GM19438 (cell line): ENCODE results near the gene TSSK3.
"Not testable (repeated sequence)": the region's sequence is repeated elsewhere in the genome, so short reads cannot be mapped to it uniquely, and the experiment has no call there.

ENCODE experiments used
- ATAC-seq: cut with Tn5 transposase; IDR thresholded peaks from one replicate; pipeline ENCODE4 v1.9.1; 2021; ENCODE audit warnings: low read depth; ENCODE audit not compliant: unreplicated experiment

TSSK3 gene

DNA sequence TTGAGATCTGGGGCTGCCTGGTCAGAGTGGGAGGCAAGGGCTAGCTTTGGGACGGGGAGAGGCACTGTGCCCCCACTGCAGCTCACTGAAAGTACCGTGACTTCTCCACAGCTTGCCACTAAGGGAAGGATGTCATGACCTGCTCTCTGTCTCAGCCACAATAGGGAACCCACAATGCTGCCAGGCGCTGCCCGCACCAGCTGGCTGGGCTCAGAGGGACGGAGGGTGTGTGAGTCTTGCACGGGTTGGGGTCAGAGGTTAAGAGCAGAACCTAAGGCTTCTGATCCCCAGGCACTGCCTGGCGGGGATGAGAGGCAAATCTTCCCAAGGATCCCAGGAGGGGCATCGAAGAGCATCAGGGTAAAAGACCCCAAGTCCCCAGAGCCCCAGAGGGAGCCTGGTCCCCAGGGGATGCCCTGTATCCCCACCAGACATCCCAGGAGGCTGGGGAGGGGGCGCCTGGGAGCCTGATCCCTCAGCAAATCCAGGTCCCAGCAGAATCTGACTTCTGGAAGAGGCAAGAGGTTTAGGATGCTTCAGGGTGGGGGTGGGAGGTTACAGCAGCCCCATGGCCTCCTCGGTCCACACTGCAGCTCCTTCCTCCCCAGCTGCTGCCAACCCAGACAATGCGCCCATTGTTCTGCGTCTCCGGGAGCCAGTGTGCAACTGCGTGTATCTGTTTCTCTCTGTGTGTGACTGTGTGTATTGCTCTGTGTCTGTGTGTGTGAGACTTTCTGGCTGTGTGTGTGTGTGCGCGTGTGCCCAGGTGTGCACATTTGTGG is 24.3 kb upstream of the TSSK3 start:
- no peak for ATAC-seq

DNA sequence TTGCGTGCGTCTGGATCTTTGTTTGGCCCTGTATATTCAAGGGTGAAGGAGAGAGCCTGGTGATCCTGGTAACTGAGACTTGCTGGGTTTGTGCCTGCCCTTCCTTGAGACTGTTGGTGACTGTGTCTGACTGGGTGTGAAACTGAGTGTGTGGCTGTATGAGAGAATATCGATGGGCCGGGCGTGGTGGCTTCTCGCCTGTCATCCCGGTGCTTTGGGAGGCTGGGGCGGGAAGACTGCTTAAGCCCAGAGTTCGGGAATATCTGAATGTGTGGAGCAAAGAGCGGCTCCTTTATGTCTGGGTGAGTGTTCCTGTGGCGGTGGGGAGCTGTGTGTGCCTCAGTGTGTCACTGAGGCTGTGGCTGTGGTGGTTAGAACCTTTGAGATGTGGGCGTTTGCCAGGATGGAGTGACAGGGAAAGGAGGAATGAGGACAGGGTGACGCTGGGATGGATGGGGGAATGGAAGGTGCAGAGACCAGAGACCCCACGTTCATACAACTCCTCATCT is 23.6 kb upstream of the TSSK3 start:
- ATAC-seq = no peak

DNA sequence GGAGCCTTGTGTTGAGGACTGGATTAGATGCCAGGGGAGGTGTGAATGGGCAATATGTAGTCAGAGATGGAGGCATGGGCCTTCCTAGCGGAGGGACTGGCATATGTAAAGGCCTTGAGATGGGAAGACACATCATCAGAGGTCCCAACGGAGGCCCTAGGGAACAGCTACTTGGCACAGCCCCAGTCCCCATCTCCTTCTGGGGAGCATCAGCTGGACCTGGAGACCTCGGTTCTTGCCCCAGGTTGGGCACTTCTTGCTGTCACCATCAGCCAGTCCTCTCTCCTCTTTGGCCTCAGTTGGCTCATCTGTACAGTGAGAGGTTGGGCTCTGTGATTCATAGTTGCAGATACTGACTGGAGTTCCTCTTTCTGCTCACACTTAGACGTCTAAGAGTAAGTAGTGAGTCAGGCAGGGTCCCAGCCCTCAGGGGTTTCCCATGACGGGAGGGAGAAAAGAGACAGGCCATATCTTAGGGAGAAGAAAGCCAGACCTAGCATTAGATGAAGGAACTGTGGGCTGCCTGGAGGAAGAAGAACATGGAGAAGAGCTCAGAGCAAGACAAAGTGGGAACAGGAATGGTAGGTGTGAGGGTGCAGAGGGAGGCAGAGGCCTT is 22.9 kb upstream of the TSSK3 start:
- no peak for ATAC-seq

DNA sequence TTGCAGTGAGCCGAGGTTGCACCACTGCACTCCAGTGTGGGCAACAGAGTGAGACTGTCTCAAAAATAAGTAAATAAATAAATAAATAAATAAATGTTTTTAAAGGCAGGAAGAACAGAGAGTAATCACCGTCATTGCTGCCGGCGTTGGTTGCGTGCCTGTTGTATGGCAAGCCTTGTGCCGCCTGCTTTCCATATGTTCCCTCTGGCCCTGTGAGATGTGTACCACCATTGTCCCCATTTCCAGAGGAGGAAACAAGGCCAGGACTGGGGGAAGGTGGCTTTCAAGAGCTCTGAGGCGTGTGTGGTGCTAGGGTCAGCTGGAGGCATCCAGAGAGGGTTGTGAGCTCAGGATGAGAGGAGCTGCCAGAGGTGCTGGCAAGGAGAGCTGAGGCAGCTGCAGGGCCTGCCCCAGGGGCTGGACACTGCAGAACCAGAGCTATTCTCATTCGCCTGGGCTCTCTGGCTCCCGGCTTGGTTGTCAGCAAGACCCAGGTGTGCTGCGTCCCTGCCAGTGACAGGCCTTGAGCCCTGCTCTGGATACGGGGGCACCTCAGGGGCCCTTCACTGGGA is 21.1 kb upstream of the TSSK3 start:
- ATAC-seq = no peak

DNA sequence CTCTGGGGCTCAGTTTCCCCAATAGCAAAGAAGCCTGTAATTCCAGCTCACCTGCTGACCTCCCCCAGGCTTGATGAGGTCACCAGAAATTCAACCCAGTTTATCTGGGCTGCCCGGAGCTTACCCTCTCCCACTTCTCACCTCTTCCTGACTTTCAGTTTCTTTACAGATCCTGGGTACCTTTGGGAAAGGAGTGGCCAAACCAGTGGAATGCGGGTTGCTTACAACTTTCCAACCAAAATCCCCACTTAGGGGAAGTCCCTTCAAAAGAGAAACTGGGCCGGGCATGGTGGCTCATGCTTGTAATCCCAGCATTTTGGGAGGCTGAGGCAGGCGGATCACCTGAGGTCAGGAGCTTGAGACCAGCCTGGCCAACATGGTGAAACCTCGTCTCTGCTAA is 20.4 kb upstream of the TSSK3 start:
- no peak for ATAC-seq

DNA sequence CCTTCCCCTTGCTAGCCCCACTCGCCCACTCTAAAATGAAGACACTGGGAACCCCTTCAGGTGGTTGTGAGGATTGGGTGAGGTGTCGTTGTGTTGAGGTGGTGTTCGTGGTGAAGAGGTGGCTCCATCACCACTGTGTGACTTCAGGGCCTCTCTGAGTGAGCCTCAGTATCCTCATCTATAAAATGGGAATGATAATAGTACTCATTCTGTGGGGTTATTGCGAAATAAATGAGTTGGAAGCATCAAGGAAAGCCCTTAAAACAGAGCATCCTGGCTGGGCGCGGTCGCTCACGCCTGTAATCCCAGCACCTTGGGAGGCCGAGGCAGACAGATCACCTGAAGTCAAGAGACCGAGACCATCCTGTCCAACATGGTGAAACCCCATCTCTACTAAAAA is 19.6 kb upstream of the TSSK3 start:
- ATAC-seq = no peak

DNA sequence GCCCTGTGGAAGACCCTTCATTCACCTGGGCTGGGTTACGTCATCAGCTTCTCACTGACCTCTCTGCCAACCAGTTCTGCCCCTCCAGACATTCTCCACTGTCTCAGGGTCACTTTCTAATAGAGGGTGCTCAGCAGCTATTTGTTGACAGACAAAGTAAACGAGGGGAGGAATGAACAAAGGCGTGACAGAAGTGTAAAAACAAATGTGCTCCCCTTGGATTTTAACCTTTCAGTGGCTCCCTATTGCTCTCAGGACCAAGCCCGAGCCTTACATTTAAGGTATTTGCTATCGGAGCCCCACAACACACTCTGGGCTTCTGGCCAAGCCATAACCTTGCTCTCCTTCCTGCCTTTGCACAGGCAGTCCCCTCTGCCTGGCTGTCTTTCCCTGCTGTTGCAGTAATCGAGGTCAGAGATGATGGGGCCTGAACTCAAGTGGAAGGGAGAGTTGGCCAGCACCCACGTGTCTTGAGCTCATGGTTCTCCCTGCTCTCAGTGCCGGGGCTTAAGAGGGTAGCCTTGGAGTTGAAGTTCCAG is 17.0 kb upstream of the TSSK3 start:
- ATAC-seq = no peak

DNA sequence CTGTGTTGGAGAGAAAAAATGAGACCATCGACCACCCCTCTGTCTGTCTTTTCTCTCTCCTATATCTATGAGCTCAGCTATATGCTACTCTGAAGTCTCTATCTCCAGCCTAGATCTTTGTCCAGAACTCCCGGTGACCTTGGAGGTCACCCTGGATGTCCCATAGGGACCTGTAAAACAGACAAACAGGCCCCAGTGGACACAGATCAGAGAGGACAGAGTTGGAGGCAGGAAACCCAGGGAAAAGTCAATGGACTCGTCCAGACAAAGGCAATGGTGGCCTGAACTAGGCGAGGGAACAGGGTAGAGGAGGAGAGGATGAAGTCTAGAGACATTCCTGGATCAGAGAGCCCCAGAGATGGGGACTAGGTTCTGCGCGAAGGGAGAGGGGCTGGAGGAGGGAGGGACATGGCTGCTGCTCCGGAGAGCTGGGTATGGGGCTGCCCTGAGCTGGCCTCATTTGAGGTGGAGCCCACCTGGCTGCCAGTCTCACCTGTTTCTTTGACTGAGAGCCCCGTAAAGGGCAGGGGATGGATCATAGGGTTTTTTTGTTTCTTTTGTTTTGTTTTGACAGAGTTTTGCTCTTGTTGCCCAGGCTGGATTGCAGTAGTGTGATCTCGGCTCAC is 15.7 kb upstream of the TSSK3 start:
- no peak for ATAC-seq

DNA sequence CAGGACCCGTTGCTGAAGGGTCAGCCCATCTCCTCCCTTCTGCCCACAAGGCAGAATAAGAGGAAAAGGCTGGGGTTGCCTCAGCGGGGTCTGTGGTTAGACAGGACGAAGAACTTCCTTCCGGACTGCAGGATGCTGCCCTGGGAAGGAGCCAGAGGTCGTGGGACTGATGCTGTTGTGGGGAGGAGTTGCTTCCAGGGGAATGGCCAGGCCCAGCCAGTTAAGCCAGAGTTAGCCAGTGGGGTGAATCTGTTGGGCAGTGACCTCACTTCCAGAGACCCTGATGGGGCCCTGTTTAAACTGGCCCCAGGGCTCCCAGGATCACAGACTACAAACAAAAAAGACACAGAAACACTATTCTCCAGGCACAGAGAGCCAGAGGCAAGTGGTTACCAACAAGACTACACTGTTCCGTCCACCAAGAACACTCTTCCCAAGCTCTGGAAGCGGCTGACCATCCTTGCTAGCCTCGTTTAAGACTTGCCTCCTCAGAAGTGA is 13.1 kb upstream of the TSSK3 start:
- ATAC-seq = no peak

DNA sequence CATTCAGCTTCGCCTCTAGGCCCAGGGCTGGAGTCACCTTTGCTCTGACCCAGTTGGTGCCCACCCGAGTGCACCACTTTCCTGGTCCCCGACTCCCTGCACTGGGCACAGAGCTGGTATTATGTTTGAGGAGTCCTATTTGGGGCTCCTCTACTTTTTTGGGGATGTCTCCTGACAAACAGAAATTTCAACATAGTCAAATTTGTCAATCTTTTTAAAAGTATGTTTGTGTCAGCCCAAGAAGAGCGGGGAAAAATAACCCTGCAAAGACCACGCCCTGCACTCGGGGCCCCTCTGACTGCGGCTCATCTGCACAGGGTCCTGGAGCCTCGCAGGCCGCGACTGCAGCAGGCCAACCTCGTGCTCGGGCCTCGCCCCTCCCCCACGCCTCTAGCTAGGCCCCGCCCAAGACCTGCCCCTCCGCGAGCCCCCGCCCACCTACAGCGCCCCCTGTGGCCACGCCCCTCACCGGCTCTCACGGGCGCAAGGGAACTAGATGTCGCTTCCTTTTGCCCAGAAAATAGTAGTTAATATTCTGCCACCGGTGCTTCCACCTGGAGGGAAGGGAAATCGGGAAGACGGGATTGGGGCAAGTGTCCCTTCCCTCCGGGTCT is 11.4 kb upstream of the TSSK3 start:
- peak; percentile 19 for ATAC-seq

DNA sequence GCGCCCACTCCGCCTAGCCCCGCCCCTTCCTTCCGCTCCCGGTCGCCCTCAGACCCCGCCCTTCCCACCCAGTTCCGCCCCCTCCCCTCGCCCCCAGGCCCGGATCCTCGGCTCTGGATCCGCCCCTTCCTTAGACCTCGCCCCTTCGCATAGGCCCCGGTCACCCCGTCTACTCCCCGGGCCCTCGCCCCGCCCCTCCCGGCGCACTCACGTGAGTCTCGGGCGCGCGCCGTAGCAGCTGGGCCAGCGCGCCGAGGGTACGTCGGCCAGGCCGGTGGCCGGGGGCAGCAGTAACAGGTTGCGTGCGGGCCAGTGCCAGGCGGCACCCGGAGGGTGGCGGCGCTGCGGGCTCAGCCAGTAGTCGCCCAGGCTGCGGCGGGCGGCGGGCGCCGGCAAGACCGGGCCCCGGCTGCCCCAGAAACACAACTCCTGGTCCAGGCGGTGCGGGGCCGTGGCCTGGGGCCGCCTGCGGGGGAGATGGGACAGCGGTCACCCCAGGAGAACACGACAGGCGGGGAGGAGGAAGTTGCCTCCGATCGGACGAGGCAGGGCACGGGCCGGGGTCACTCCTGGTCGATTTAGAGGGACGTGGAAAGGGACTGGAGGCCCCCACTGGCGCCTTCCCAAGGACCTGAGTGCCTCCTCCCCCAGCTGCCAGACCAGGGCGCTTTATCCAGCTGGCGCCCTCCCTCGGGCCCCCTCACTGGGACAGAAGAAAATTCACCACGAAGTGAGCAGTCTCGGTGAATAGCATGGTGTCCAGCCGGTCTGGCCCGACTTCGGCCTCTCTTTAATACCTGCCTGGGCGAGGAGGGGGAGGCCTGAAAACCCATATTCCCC is 10.7 kb upstream of the TSSK3 start:
- peak; percentile 85 for ATAC-seq

DNA sequence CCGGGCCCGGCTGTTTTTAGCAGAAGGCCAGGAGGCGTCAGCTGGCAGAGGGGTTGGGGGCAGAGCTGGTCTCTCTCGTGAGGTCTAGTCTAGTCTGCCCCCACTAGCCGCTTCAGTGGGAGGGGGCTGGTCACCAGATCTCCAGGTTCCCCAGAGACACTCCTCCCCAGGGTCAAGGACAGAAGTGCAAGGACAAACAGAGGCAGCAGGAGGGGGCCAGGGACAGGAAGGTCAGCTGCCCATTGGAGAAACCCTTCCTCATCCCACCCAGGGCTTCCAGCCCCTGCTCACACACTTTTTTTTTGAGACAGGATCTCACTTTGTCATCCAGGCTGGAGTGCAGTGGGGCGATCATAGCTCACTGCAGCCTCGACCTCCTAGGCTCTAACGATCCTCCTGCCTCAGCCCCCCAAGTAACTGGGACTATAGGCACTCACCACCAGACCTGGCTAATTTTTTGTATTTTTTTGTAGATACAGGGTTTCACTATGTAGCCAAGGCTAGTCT is 10.0 kb upstream of the TSSK3 start:
- no peak for ATAC-seq

DNA sequence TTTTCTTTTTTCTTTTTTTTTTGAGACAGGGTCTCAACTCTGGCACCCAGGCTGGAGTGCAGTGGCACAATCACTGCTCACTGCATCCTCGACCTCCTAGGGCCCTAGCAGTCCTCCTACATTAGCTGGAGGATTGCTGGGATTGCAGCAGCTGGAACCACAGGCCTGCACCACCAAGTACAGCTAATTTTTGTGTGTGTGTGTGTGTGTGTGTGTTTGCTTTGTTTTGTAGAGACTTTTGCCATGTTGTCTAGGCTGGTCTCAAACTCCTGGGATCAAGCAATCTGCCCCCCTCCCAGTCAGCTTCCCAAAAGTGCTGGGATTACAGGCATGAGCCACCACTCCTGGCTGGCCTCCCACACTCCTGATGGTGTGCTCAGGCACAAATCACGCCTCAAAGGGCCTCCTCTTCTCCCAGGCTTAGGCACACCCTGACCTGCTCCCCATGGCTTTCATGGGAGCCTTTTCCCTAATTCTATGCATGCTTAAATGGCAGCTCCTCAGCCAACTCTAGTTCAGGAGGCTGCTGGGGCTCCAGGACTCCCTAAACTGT is 9.4 kb upstream of the TSSK3 start:
- no peak for ATAC-seq

DNA sequence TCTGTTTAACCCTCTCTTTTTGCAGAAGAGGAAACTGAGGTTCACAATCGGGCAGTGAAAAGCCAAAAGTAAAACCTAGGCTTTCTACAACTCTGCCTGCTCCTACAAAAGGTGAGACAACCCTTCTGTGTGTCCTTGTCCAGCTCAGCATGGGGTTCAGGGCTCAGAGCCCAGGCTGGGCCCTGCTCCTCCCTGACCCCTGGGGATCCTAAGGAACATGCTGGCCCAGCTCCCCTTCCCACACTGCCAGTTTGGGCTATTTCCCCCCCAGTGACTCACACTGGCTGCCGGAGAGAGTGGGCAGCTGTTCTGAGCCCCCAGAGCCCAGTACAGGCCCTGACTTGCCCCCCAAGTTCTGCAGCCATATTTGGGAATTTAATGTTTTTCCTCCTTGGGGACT is 8.9 kb upstream of the TSSK3 start:
- no peak for ATAC-seq

DNA sequence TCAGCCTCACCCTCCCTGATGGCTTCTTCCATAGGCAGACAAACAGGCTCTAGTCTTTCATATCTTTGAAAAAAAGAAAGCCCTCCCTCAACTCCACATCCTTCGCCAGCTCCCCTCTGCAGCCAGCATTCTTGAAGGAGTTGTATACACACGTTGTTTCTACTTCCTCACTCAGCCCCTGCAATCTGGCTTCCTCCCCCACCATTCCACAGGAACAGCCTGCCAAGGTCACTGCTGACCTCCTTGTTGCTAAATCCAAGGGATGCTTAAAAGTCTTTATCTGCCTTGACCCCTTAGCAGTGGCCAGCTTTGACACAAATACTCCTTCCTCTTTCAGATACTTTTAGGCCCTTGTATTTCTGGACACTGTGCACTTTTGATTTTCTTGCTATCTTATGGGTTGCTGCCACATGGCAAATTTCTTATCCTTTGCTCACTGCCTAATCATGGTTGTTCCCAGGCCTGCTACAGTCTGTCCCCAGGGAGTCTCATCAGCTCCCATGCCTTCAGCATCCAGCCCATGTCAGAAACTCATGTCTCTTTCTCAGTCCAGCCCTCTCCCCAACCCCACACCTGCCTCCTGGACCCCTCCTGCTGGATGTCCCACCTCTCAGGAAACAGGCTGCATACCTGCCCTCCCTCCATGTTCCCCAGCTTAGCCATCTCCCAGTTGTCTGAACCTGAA is 8.3 kb upstream of the TSSK3 start:
- no peak for ATAC-seq

DNA sequence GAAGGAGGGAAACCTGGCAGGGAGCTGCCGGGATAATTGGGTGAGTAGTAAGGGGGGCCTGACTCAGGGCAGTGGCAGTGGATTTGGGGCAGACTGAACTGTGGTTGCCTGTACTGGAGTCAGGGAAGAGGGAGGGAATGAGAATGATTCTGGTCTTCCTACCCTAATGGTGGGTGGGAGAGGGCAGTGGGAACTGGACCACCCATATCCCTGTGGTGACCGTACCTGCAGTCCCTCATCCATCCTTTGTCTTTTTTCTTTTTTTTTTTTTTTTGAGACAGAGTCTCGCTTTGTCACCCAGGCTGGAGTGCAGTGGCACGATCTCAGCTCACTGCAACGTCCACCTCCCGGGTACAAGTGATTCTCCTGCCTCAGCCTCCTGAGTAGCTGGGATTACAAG is 6.6 kb upstream of the TSSK3 start:
- not testable (repeated sequence) for ATAC-seq

DNA sequence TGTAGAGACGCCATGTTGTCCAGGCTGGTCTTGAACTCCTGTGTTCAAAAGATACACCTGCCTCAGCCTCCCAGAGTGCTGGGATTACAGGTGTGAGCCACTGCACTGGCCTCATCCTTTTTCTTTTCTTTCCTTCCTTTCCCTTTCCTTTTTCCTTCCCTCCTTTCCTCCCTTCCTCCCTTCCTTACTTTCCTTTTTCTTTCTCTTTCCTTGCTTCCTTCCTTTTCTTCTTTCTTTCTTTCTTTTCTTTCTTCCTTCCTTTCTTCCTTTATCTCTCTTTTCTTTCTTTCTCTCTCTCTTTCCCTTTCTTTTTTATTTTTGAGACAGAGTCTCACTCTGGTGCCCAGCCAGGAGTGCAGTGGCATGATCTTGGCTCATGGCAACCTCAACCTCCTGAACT is 5.9 kb upstream of the TSSK3 start:
- no peak for ATAC-seq

DNA sequence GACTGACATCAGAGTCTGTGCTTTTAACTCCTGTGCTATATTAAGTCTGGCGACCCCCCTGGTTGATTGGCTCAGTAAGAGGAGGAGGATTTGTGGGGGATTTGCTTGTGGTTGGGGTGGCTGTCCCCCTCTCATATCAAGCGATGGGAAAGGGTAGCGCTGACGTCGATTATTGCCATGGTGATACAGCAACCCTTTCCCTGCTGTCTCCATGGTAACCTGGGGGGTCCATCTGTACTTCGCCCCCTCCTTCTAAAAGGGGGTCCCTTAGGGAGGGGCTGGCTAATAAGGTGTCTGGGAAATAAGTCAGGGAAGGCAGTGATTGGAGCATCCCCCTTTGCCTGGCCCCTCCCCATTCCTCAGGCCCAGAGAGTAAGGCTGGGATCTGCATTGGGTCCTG is 4.7 kb upstream of the TSSK3 start:
- no peak for ATAC-seq

DNA sequence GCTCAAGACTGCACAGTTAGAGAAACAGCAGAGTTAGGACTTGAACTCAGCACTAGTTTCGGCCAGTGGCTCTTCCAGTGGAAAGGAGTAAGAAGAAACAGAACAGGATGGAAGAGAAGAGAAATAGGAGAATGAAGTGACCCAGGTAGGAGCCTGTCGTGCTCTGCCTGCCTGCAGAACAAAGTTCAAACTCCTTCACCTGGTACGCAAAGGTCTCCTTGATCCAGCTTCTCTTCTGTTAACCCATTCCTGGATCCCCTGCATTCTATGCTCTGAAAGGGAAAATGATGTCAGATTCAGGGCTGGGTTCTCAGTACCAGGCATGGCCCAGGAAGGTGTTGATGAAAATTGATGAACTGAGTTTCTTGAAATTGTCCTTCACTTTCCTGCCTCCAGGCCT is 3.9 kb upstream of the TSSK3 start:
- no peak for ATAC-seq
